Heart left ventricle (tissue), 16 donors: Measurements from ENCODE around the gene PSKH1. TPM values are rescaled to one million over a fixed set of nuclear protein-coding genes. Genes with fewer than 3 reads are reported as not detected.

Source experiments
- ATAC-seq, 4 donors: fragments of 200-7000 bp; cut with Tn5 transposase; one replicate each; pipeline ENCODE4 v1.9.1; 2020 to 2022; ENCODE audit warnings: moderate library complexity in 4 of 4, mild to moderate bottlenecking in 3 of 4, moderate number of reproducible peaks in 1 of 4
- DNase-seq, 5 donors: peaks; one replicate each; pipeline ENCODE4 v3.0.0-alpha.2; 2020
- H3K27ac ChIP-seq, 12 donors: fragments of 200-600 bp; sonication (generic) in 4 of 12; one replicate each; pipeline versions ENCODE4 v1.5.0 to v1.8.0; 2016 to 2022; ENCODE audit warnings: mild to moderate bottlenecking in 2 of 12
- H3K27me3 ChIP-seq, 9 donors: fragments of 200-600 bp; sonication (generic) in 2 of 9; one replicate each; pipeline versions ENCODE4 v1.5.1 to v1.8.0; 2016 to 2022; ENCODE audit warnings: mild to moderate bottlenecking in 3 of 9
- H3K36me3 ChIP-seq, 9 donors: fragments of 200-600 bp; sonication (generic) in 2 of 9; one replicate each; pipeline versions ENCODE4 v1.5.0 to v1.8.0; 2018 to 2022; ENCODE audit warnings: mild to moderate bottlenecking in 2 of 9
- H3K4me1 ChIP-seq, 12 donors: fragments of 200-600 bp; sonication (generic) in 4 of 12; one replicate each; pipeline versions ENCODE4 v1.5.0 to v1.8.0; 2016 to 2022; ENCODE audit warnings: mild to moderate bottlenecking in 3 of 12
- H3K4me3 ChIP-seq, 12 donors: fragments of 200-600 bp; sonication (generic) in 4 of 12; one replicate each; pipeline versions ENCODE4 v1.5.0 to v1.8.0; 2017 to 2022; ENCODE audit warnings: mild to moderate bottlenecking in 9 of 12, moderate library complexity in 4 of 12
- H3K9me3 ChIP-seq, 12 donors: fragments of 200-600 bp; sonication (generic) in 4 of 12; one replicate each; pipeline versions ENCODE4 v1.5.0 to v1.8.0; 2016 to 2022; ENCODE audit warnings: mild to moderate bottlenecking in 1 of 12
- POLR2A ChIP-seq, 2 donors: fragments of 450-650 bp; IDR thresholded peaks; one replicate each; pipeline ENCODE4 v1.6.1; 2017; ENCODE audit warnings: antibody characterized with exemption in 2 of 2, mild to moderate bottlenecking in 2 of 2, moderate library complexity in 2 of 2
- WGBS, 4 donors: extraction: QIAGEN DNeasy Blood & Tissue Kit in 2 of 4; methylation state at CpG; one replicate each; pipeline versions ENCODE4 v1.1.5 to v1.1.7; 2013 to 2018; 5-methylcytosine and 5-hydroxymethylcytosine counted together
- intact Hi-C, 10 donors: fragments of 100-400 bp; cut with DNase I; formaldehyde crosslinking; loops; one replicate each; pipeline versions ENCODE4 v1.11.1 to v1.14.2; 2022
- polyA plus RNA-seq, 2 donors: library from polyadenylated mRNA; stranded (reverse); fragments of 200-250 nt; gene quantifications; one replicate each; pipeline ENCODE4 v1.2.3, GENCODE V29; 2013
- total RNA-seq, 9 donors: library from RNA; depleted of rRNA in 2 of 9; stranded (reverse); fragments of >200 nt in 2 of 9; fragmentation: NEBNext Ultra II Directional in 3 of 9; extraction: Animal tissue kit (Norgen Biotek cat#: 25700) in 3 of 9; gene quantifications; one replicate each; pipeline versions ENCODE4 v1.1.0 to v1.2.4, GENCODE V29; 2016 to 2023
- TF ChIP-seq, protein P1 (sequence below), 12 donors: fragments of 200-600 bp; sonication (generic) in 4 of 12; IDR thresholded peaks; one replicate each; pipeline versions ENCODE4 v1.5.0 to v1.8.0; 2018 to 2022; ENCODE audit warnings: antibody characterized with exemption in 12 of 12, mild to moderate bottlenecking in 5 of 12
- donor health status: ischemic (EF 13 %, LVEDD 7.1; RV severe dilation, severe dysfunction).
- donor health status: healthy with polysubstance abuse.
- donor health status: DM: no; HTN: yes; CAD: no.
- donor health status: DM: no; HTN: no; CAD: no.
- donor health status: ischemic (EF 25% LVEDD 6.9; RV normal size, moderate dysfunction).
- donor health status: ischemic (EF 25% LVEDD 5.7; RV mildly dilated, moderate dysfunction).
- donor health status: healthy.
- donor health status: DM: yes; HTN: yes; CAD: no.
- donor health status: ischemic (EF 35%, LVEDD 5.7; RV mildly dilated, moderate dysfunction).
- donor health status: nonischemic (EF 11% LVEDD 7.7; RV severe dilation, severe dysfunction).
- donor health status: DM: yes; HTN: yes; CAD: no.
- donor health status: PGD.
- donor health status: ischemic (EF 29% LVEDD 5.4; RV normal size, mild dysfunction).
- donor health status: nonischemic (EF 23%, LVEDD 6.1; RV moderate dilation, normal function).

Gene PSKH1
- total and polyA plus RNA-seq, 11 donors: 16.3 to 36.9 (median 21.6) TPM

DNA sequence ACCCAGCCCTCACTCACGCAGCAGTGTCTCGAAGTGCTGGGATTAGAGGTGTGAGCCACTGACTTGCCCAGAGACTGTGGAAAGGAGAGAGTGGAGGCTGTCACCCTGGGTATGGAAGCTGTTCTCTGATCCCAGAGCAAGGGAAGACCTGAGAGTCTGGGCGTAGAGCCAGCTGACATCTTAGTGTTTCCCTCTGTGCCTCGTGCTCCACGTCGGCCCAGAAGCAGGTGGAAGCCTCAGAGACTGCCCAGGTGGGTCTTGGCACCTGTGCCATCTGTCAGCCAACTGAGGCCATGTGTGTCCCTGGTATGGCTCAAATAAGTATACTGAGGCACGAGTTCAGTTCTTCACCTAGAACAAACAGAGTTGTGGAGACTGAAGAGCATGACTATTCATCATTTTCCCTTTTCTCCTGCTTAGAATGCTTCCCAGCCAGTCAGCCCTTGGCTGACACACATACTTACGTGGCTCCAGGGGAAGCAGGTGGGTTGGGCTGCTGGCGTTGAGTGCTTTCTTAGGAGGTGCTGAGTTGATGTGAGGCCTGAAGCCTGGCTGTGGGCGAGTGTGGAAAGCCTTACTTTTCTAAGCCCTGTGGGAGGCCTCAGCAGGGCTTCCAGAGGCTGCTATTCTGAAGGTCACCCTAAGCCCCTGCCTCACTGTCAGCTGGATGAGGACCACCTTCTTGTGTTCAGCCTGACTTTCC lies 30.5 kb downstream of the PSKH1 start:
- ATAC-seq: peak in 3 of 4 donors; percentile 2 to 38 (median 24)
- intact Hi-C loops: loop anchor here in 4 of 10 donors (10.0 kb wide), 1 partner anchor 249 kb away; no protein-coding TSS in a partner anchor

DNA sequence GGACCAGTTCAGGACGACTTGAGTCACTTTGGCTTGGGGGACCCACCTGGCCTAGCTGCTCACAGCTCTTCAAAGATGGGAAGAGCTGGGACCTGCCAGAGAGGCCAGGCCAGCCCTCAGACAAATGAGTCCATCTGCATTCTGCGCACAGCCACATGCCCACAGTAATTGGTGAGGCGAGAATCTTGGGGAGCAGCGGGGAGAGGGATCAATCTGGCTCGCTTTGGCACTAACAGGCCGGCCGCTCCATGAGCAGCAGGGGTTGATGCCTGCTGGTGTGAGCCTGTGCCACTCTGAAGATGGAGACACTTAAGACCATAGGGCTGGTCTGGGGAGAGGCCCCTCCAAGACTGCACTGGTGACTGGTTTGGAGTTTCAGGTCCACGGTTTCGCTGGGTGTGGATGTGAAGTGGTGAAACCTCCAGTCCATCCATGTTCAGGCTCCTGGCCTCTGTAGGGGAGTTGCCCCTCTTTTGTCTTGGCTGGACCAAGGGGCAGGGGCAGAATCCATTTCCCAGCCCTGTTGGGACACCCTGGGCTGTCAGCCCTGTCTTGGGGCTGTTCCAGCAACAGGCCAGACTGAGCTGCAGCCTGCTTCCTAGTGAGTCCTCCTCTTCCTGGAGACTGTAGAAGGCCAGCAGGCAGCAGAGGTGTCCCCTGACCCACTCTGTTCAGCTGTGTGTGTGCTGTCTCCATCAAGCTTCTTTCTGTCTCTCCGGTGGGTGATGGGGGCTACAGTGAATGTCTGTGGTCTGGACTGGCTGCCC lies 31.3 kb downstream of the PSKH1 start:
- no peaks in the 10 kb centered on the region for H3K27me3 ChIP-seq
- DNase-seq (peak in 1 of 5 donors; percentile 24), ATAC-seq (no peak)
- no peak overlapping the region for H3K27ac ChIP-seq
- H3K4me3 ChIP-seq: no peak overlapping the region
- H3K9me3 ChIP-seq: no peaks in the 10 kb centered on the region
- peaks cover 0 to 30% (median 19%) of the 10 kb centered on the region in 9 donors for H3K36me3 ChIP-seq
- TF ChIP-seq POLR2A (IDR thresholded peaks at IDR 0.05): no peak
- TF ChIP-seq, protein P1, sequence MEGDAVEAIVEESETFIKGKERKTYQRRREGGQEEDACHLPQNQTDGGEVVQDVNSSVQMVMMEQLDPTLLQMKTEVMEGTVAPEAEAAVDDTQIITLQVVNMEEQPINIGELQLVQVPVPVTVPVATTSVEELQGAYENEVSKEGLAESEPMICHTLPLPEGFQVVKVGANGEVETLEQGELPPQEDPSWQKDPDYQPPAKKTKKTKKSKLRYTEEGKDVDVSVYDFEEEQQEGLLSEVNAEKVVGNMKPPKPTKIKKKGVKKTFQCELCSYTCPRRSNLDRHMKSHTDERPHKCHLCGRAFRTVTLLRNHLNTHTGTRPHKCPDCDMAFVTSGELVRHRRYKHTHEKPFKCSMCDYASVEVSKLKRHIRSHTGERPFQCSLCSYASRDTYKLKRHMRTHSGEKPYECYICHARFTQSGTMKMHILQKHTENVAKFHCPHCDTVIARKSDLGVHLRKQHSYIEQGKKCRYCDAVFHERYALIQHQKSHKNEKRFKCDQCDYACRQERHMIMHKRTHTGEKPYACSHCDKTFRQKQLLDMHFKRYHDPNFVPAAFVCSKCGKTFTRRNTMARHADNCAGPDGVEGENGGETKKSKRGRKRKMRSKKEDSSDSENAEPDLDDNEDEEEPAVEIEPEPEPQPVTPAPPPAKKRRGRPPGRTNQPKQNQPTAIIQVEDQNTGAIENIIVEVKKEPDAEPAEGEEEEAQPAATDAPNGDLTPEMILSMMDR (IDR thresholded peaks at IDR 0.05): no peak
- 88 to 95% (median 93%) methylated on average over 10 of the region's 10 CpGs for WGBS, 4 donors
- peaks cover 3 to 77% (median 44%) of the 10 kb centered on the region in 12 donors for H3K4me1 ChIP-seq
- intact Hi-C loops: loop anchor here in 4 of 10 donors (10.0 kb wide), 1 partner anchor 250 kb away; no protein-coding TSS in a partner anchor

More for the DNA sequence above, 30.5 kb downstream of the PSKH1 start:
- peaks cover 3 to 84% (median 48%) of the 10 kb centered on the region in 12 donors for H3K4me1 ChIP-seq
- H3K27me3 ChIP-seq: no peaks in the 10 kb centered on the region
- 47 to 73% (median 55%) methylated on average over 10 of the region's 10 CpGs for WGBS, 4 donors
- peaks cover 0 to 26% (median 14%) of the 10 kb centered on the region in 9 donors for H3K36me3 ChIP-seq
- H3K4me3 ChIP-seq: no peak overlapping the region
- peak in 1 of 5 donors; percentile 62 for DNase-seq
- H3K9me3 ChIP-seq: no peaks in the 10 kb centered on the region
- TF ChIP-seq POLR2A (IDR thresholded peaks at IDR 0.05): no peak
- TF ChIP-seq, protein P1 (IDR thresholded peaks at IDR 0.05): no peak
- H3K27ac ChIP-seq: peak overlapping the region in 1 of 12 donors; percentile 28

DNA sequence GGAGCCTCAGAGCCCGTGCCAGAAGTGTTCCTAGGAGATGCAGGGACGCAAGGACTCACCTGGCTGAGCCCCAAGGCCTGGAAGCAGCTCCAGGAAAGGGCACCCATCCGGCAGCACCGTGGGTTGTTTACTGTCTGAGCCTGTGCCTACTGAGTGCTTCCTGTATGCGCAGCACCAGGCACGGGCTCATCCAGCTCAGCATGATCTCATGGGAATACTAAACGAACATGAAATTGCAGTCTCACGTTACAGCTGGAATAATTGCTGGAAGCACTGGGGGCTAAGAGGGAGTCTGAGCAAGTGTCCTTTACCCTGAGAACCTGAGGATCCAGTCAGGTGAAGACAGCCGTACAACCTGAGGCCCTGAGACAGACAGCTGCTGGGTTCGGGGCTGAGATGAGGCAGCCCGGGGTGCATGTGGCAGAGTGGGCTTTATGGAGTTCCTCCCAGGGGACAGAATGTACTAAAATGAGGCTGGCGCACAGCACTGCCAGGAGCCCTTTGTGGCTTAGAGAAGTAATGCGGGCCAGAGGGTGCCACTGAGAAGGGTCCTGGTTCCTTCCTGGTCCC lies 33.2 kb downstream of the PSKH1 start:
- Histone ChIP-seq H3K4me3 (no peak overlapping the region), H3K4me1 (peaks cover 3 to 59% (median 32%) of the 10 kb centered on the region in 12 donors), H3K27ac (peak overlapping the region in 8 of 12 donors; percentile 3 to 53 (median 32)), H3K27me3 (no peaks in the 10 kb centered on the region), H3K36me3 (peaks cover 0 to 45% (median 33%) of the 10 kb centered on the region in 9 donors), H3K9me3 (no peaks in the 10 kb centered on the region)
- TF ChIP-seq POLR2A (IDR thresholded peaks at IDR 0.05): no peak
- TF ChIP-seq, protein P1 (IDR thresholded peaks at IDR 0.05): no peak
- ATAC-seq (no peak), DNase-seq (peak in 1 of 5 donors; percentile 31)
- intact Hi-C loops: loop anchor here (2.0 to 10.0 kb wide), 7 partner anchors 43 to 254 kb away; partner anchors contain the start of gene NRN1L (in 4 of the 10)
- WGBS, 4 donors: 33 to 63% (median 47%) methylated on average over 7 to 13 of the region's 13 CpGs
